ENCODE measurements around the gene CLASP2. TPM values are rescaled to one million over a fixed set of nuclear protein-coding genes. Genes with fewer than 3 reads are reported as not detected.

The CLASP2 gene
- total RNA-seq, 2 donors from 2014 or later, result 73.8 to 82.3 TPM

GRCh38 chr3:33582234-33582633, 135.8 kb downstream of the CLASP2 start:
- H3K27me3 Mint-ChIP-seq, result no peaks in the 10 kb centered on the region
- no peaks in the 10 kb centered on the region for H3K9me3 Mint-ChIP-seq
- DNase-seq (ENCODE audit: low spot score) (no peak), ATAC-seq (no peak)
- H3K27ac Mint-ChIP-seq, result no peak overlapping the region
- H3K36me3 Mint-ChIP-seq, result peaks cover 5% of the 10 kb centered on the region
- H3K4me1 Mint-ChIP-seq (ENCODE audit: low read depth in 2 of 2), result no peaks in the 10 kb centered on the region
- H3K4me3 Mint-ChIP-seq, result no peak overlapping the region

DNA sequence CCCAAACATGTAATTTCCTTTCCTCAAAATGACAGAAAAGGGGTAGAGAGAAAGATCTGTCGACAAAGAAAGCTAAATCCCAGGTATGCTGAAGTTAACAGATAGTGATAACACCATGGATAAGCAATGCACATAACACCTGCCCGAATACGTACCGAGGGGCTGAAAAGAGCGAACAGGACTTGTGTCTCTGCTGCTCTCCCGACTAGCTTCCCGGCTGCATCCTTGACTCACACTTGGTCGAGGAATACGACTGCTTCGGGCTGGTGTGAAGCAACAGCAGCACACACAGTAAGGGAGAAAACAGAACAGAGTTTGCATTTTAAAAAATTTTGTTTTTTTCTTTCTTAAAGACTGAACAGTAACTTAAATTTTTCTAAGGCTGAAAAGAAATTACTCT, 136.4 kb downstream of the CLASP2 start:
- Mint-ChIP-seq H3K27ac (no peak overlapping the region), H3K4me1 (ENCODE audit: low read depth in 2 of 2) (no peaks in the 10 kb centered on the region)

DNA sequence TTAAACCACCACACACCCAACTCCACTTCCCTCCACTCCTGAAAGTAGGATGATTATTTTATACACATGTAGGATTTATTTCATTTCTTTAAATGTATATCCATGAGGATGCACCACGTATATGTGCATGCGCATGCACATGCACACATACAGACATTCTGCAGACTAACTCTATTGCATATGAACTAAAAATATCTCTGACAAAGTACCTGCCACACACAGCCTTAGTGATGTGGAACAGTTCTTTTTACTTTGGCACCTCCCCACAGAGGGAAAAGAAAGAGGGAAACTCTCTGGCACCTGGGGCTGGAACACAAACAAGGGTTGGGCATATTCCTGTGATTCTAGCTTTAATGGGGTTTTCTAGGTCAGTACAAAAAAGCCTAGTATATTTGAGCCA, 138.2 kb downstream of the CLASP2 start:
- DNase-seq (ENCODE audit: low spot score), result no peak
- Mint-ChIP-seq H3K36me3 (peaks cover 10% of the 10 kb centered on the region), H3K9me3 (no peaks in the 10 kb centered on the region), H3K27ac (no peak overlapping the region), H3K4me3 (no peak overlapping the region), H3K27me3 (no peaks in the 10 kb centered on the region), H3K4me1 (ENCODE audit: low read depth in 2 of 2) (no peaks in the 10 kb centered on the region)
- no peak for ATAC-seq

More for the DNA sequence above, 136.4 kb downstream of the CLASP2 start:
- Mint-ChIP-seq H3K27me3 (no peaks in the 10 kb centered on the region), H3K9me3 (no peaks in the 10 kb centered on the region), H3K4me3 (no peak overlapping the region), H3K36me3 (peaks cover 5% of the 10 kb centered on the region)
- ATAC-seq, result no peak
- DNase-seq (ENCODE audit: low spot score), result no peak

- Mint-ChIP-seq H3K27ac (no peak overlapping the region), H3K4me1 (ENCODE audit: low read depth in 2 of 2) (no peaks in the 10 kb centered on the region), H3K4me3 (no peak overlapping the region), H3K27me3 (no peaks in the 10 kb centered on the region), H3K36me3 (peaks cover 10% of the 10 kb centered on the region), H3K9me3 (no peaks in the 10 kb centered on the region)
- DNase-seq (ENCODE audit: low spot score), result no peak
- no peak for ATAC-seq
Measured at GRCh38 chr3:33579178-33579510, 138.9 kb downstream of the CLASP2 start.

DNA sequence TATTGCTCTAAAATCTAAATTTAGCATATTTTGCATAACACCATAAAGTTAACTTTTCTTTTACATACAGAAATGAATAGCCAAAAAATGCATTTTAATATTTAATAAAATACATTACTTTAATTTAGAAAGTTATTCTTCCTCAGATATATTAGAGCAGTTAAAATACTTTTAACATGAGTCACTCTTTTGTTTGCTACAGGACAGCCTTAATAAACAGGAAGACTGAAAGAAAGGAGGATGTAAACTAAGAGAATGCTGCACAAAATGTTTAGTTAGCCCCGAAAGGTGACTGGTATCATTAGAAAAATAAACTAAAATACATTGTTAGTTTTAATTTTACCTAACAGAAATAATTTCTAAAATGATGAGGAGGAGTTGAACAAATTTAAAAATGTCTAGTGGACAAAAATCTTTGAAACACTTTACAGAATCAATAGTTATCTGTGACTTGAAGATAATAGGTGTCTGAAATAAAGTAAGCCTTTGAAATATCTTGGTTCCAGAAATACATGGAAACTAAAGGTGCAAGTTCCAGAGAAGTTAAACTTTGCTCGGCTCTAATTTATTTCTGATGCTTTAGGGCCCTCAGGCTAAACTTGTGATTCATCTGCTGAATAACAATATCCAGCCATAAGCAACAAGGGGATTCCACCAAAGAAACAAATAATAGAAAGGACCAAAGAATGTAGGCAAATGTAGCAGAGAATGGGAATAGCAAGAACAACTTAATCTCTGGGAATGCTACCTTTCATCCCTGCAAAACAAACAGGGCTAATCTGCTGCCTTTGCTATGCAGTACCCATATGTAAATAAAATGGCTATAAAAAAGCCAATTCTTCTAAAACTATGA, 139.5 kb downstream of the CLASP2 start:
- Mint-ChIP-seq H3K27ac (no peak overlapping the region), H3K9me3 (no peaks in the 10 kb centered on the region), H3K4me1 (ENCODE audit: low read depth in 2 of 2) (no peaks in the 10 kb centered on the region), H3K27me3 (no peaks in the 10 kb centered on the region), H3K36me3 (peaks cover 10% of the 10 kb centered on the region), H3K4me3 (no peak overlapping the region)
- no peak for ATAC-seq
- no peak for DNase-seq (ENCODE audit: low spot score)

- H3K9me3 Mint-ChIP-seq, result no peaks in the 10 kb centered on the region
- no peak overlapping the region for H3K4me3 Mint-ChIP-seq
- no peaks in the 10 kb centered on the region for H3K27me3 Mint-ChIP-seq
- H3K4me1 Mint-ChIP-seq (ENCODE audit: low read depth in 2 of 2), result no peaks in the 10 kb centered on the region
- H3K27ac Mint-ChIP-seq, result no peak overlapping the region
- DNase-seq (ENCODE audit: low spot score) (no peak), ATAC-seq (no peak)
- H3K36me3 Mint-ChIP-seq, result peaks cover 13% of the 10 kb centered on the region
Measured at GRCh38 chr3:33577588-33577987, 140.5 kb downstream of the CLASP2 start.

GRCh38 chr3:33577173-33577572, 140.9 kb downstream of the CLASP2 start:
- no peak for DNase-seq (ENCODE audit: low spot score)
- no peak overlapping the region for H3K27ac Mint-ChIP-seq
- no peak overlapping the region for H3K4me3 Mint-ChIP-seq
- H3K27me3 Mint-ChIP-seq, result no peaks in the 10 kb centered on the region
- H3K9me3 Mint-ChIP-seq, result no peaks in the 10 kb centered on the region
- H3K4me1 Mint-ChIP-seq (ENCODE audit: low read depth in 2 of 2), result no peaks in the 10 kb centered on the region
- no peak for ATAC-seq
- peaks cover 11% of the 10 kb centered on the region for H3K36me3 Mint-ChIP-seq

GRCh38 chr3:33575311-33575710, 142.7 kb downstream of the CLASP2 start:
- no peaks in the 10 kb centered on the region for H3K9me3 Mint-ChIP-seq
- DNase-seq (ENCODE audit: low spot score) (no peak), ATAC-seq (no peak)
- no peak overlapping the region for H3K4me3 Mint-ChIP-seq
- peaks cover 11% of the 10 kb centered on the region for H3K36me3 Mint-ChIP-seq
- H3K27ac Mint-ChIP-seq, result no peak overlapping the region
- H3K27me3 Mint-ChIP-seq, result no peaks in the 10 kb centered on the region
- H3K4me1 Mint-ChIP-seq (ENCODE audit: low read depth in 2 of 2), result no peaks in the 10 kb centered on the region

GRCh38 chr3:33557829-33558228, 160.2 kb downstream of the CLASP2 start:
- Mint-ChIP-seq H3K36me3 (no peaks in the 10 kb centered on the region), H3K27me3 (no peaks in the 10 kb centered on the region), H3K4me1 (ENCODE audit: low read depth in 2 of 2) (no peaks in the 10 kb centered on the region), H3K4me3 (no peak overlapping the region), H3K27ac (no peak overlapping the region), H3K9me3 (no peaks in the 10 kb centered on the region)
- DNase-seq (ENCODE audit: low spot score), result no peak
- ATAC-seq, result no peak

DNA sequence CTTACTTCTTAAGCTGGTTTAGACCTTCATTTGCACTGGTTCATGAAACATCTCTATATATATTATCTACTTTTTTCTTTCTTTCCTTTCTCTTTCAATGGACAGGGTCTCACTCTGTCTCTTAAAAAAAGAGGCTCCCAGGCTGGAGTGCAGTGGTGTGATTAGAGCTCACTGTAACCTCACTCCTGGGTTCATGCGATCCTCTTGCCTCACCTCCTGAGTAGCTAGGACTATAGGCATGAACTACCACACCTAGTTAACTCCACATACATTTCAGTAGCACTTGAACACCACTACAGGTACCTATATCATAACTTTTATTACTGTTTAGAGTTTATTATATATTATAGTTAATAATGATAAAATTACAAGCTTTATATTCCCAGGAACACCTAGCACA, 160.8 kb downstream of the CLASP2 start:
- Mint-ChIP-seq H3K4me1 (ENCODE audit: low read depth in 2 of 2) (no peaks in the 10 kb centered on the region), H3K36me3 (no peaks in the 10 kb centered on the region), H3K27ac (peak overlapping the region in 1 of 2 donors; percentile 62), H3K27me3 (no peaks in the 10 kb centered on the region), H3K4me3 (no peak overlapping the region), H3K9me3 (no peaks in the 10 kb centered on the region)
- no peak for DNase-seq (ENCODE audit: low spot score)
- ATAC-seq, result no peak

DNA sequence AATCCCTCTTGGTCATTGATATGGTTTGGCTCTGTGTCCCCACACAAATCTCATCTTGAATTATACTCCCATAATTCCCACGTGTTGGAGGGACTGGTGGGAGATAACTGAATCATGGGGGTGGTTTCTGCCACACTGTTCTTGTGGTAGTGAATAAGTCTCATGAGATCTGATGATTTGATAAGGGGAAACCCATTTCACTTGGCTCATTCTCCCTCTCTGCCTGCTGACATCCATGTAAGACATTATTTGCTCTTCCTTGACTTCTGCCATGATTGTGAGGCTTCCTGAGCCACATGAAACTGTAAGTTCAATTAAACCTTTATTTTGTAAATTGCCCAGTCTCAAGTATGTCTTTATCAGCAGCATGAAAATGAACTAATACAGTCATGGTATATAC, 171.0 kb downstream of the CLASP2 start:
- H3K27ac Mint-ChIP-seq, result peak overlapping the region in 1 of 2 donors; percentile 28

GRCh38 chr3:33544126-33544525, 173.9 kb downstream of the CLASP2 start:
- ATAC-seq (no peak), DNase-seq (ENCODE audit: low spot score) (no peak)
- Mint-ChIP-seq H3K27ac (peak overlapping the region in 1 of 2 donors; percentile 14), H3K4me1 (ENCODE audit: low read depth in 2 of 2) (peaks cover 0 to 4% of the 10 kb centered on the region in 2 donors), H3K4me3 (no peak overlapping the region), H3K27me3 (no peaks in the 10 kb centered on the region), H3K9me3 (no peaks in the 10 kb centered on the region), H3K36me3 (peaks cover 20% of the 10 kb centered on the region)

More for the DNA sequence above, 171.0 kb downstream of the CLASP2 start:
- Mint-ChIP-seq H3K27me3 (no peaks in the 10 kb centered on the region), H3K36me3 (peaks cover 21% of the 10 kb centered on the region), H3K9me3 (no peaks in the 10 kb centered on the region), H3K4me1 (ENCODE audit: low read depth in 2 of 2) (peaks cover 0 to 4% of the 10 kb centered on the region in 2 donors), H3K4me3 (no peak overlapping the region)
- DNase-seq (ENCODE audit: low spot score) (no peak), ATAC-seq (no peak)

GRCh38 chr3:33543601-33544000, 174.5 kb downstream of the CLASP2 start:
- DNase-seq (ENCODE audit: low spot score) (no peak), ATAC-seq (no peak)
- H3K27me3 Mint-ChIP-seq, result no peaks in the 10 kb centered on the region
- peak overlapping the region in 1 of 2 donors; percentile 14 for H3K27ac Mint-ChIP-seq
- H3K36me3 Mint-ChIP-seq, result peaks cover 16% of the 10 kb centered on the region
- peaks cover 0 to 4% of the 10 kb centered on the region in 2 donors for H3K4me1 Mint-ChIP-seq (ENCODE audit: low read depth in 2 of 2)
- no peak overlapping the region for H3K4me3 Mint-ChIP-seq
- no peaks in the 10 kb centered on the region for H3K9me3 Mint-ChIP-seq

DNA sequence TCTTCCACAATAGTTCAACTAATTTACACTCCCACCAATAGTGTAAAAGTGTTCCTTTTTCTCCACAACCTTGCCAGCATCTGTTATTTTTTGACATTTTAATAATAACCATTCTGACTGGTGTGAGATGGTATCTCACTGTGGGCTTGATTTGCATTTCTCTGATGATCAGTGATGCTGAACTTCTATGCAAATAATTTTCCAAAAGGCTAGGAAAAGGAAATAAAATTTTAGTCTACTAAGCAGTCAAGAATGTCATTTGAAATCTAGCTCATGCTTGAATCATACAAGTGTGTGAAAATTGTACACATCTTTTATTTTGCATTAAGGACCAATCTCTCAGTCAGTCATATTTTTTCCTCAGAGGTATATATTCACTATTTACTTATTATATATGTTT, 176.1 kb downstream of the CLASP2 start:
- DNase-seq (ENCODE audit: low spot score) (no peak), ATAC-seq (no peak)
- no peak overlapping the region for H3K27ac Mint-ChIP-seq
- no peaks in the 10 kb centered on the region for H3K9me3 Mint-ChIP-seq
- no peak overlapping the region for H3K4me3 Mint-ChIP-seq
- H3K4me1 Mint-ChIP-seq (ENCODE audit: low read depth in 2 of 2), result no peaks in the 10 kb centered on the region
- no peaks in the 10 kb centered on the region for H3K27me3 Mint-ChIP-seq
- peaks cover 13% of the 10 kb centered on the region for H3K36me3 Mint-ChIP-seq

Data from natural killer cell treated with Interleukin-12 subunit alpha and Interleukin-12 subunit beta and Interleukin-15 and Interleukin-18, amount 100 ng/mL, for 72 hours (primary cell).